Heart left ventricle (tissue), 16 donors: ENCODE measurements around the gene CETN3. TPM values are rescaled to one million over a fixed set of nuclear protein-coding genes. Genes with fewer than 3 reads are reported as not detected.
A peak's percentile ranks its signal among the peaks of the same experiment; 100 is the strongest.

Source experiments
- ATAC-seq, 4 donors: fragments of 200-7000 bp; cut with Tn5 transposase; one replicate each; pipeline ENCODE4 v1.9.1; 2020 to 2022; ENCODE audit warnings: moderate library complexity in 4 of 4, mild to moderate bottlenecking in 3 of 4, moderate number of reproducible peaks in 1 of 4
- DNase-seq, 5 donors: peaks; one replicate each; pipeline ENCODE4 v3.0.0-alpha.2; 2020
- H3K27ac ChIP-seq, 12 donors: fragments of 200-600 bp; sonication (generic) in 4 of 12; one replicate each; pipeline versions ENCODE4 v1.5.0 to v1.8.0; 2016 to 2022; ENCODE audit warnings: mild to moderate bottlenecking in 2 of 12
- H3K27me3 ChIP-seq, 9 donors: fragments of 200-600 bp; sonication (generic) in 2 of 9; one replicate each; pipeline versions ENCODE4 v1.5.1 to v1.8.0; 2016 to 2022; ENCODE audit warnings: mild to moderate bottlenecking in 3 of 9
- H3K36me3 ChIP-seq, 9 donors: fragments of 200-600 bp; sonication (generic) in 2 of 9; one replicate each; pipeline versions ENCODE4 v1.5.0 to v1.8.0; 2018 to 2022; ENCODE audit warnings: mild to moderate bottlenecking in 2 of 9
- H3K4me1 ChIP-seq, 12 donors: fragments of 200-600 bp; sonication (generic) in 4 of 12; one replicate each; pipeline versions ENCODE4 v1.5.0 to v1.8.0; 2016 to 2022; ENCODE audit warnings: mild to moderate bottlenecking in 3 of 12
- H3K4me3 ChIP-seq, 12 donors: fragments of 200-600 bp; sonication (generic) in 4 of 12; one replicate each; pipeline versions ENCODE4 v1.5.0 to v1.8.0; 2017 to 2022; ENCODE audit warnings: mild to moderate bottlenecking in 9 of 12, moderate library complexity in 4 of 12
- H3K9me3 ChIP-seq, 12 donors: fragments of 200-600 bp; sonication (generic) in 4 of 12; one replicate each; pipeline versions ENCODE4 v1.5.0 to v1.8.0; 2016 to 2022; ENCODE audit warnings: mild to moderate bottlenecking in 1 of 12
- CTCF ChIP-seq, 12 donors: fragments of 200-600 bp; sonication (generic) in 4 of 12; IDR thresholded peaks; one replicate each; pipeline versions ENCODE4 v1.5.0 to v1.8.0; 2018 to 2022; ENCODE audit warnings: antibody characterized with exemption in 12 of 12, mild to moderate bottlenecking in 5 of 12
- POLR2A ChIP-seq, 2 donors: fragments of 450-650 bp; IDR thresholded peaks; one replicate each; pipeline ENCODE4 v1.6.1; 2017; ENCODE audit warnings: antibody characterized with exemption in 2 of 2, mild to moderate bottlenecking in 2 of 2, moderate library complexity in 2 of 2
- WGBS, 4 donors: extraction: QIAGEN DNeasy Blood & Tissue Kit in 2 of 4; methylation state at CpG; one replicate each; pipeline versions ENCODE4 v1.1.5 to v1.1.7; 2013 to 2018; 5-methylcytosine and 5-hydroxymethylcytosine counted together
- intact Hi-C, 10 donors: fragments of 100-400 bp; cut with DNase I; formaldehyde crosslinking; loops; one replicate each; pipeline versions ENCODE4 v1.11.1 to v1.14.2; 2022
- long read RNA-seq, 3 donors: library from polyadenylated mRNA; unstranded; transcript quantifications; one replicate each; pipeline ENCODE4 v2.0.0, GENCODE V29; 2020 to 2021
- polyA plus RNA-seq, 2 donors: library from polyadenylated mRNA; stranded (reverse); fragments of 200-250 nt; gene quantifications; one replicate each; pipeline ENCODE4 v1.2.3, GENCODE V29; 2013
- total RNA-seq, 9 donors: library from RNA; depleted of rRNA in 2 of 9; stranded (reverse); fragments of >200 nt in 2 of 9; fragmentation: NEBNext Ultra II Directional in 3 of 9; extraction: Animal tissue kit (Norgen Biotek cat#: 25700) in 3 of 9; gene quantifications; one replicate each; pipeline versions ENCODE4 v1.1.0 to v1.2.4, GENCODE V29; 2016 to 2023
- donor health status: ischemic (EF 13 %, LVEDD 7.1; RV severe dilation, severe dysfunction).
- donor health status: healthy with polysubstance abuse.
- donor health status: DM: no; HTN: yes; CAD: no.
- donor health status: DM: no; HTN: no; CAD: no.
- donor health status: ischemic (EF 25% LVEDD 6.9; RV normal size, moderate dysfunction).
- donor health status: ischemic (EF 25% LVEDD 5.7; RV mildly dilated, moderate dysfunction).
- donor health status: healthy.
- donor health status: DM: yes; HTN: yes; CAD: no.
- donor health status: ischemic (EF 35%, LVEDD 5.7; RV mildly dilated, moderate dysfunction).
- donor health status: nonischemic (EF 11% LVEDD 7.7; RV severe dilation, severe dysfunction).
- donor health status: DM: yes; HTN: yes; CAD: no.
- donor health status: PGD.
- donor health status: ischemic (EF 29% LVEDD 5.4; RV normal size, mild dysfunction).
- donor health status: nonischemic (EF 23%, LVEDD 6.1; RV moderate dilation, normal function).

Gene CETN3
- total RNA-seq (10 to 100 TPM in 8 of 9 donors, 1 to 10 TPM in 1; 9.3 to 22.9 (median 18.9) TPM), polyA plus RNA-seq (10 to 100 TPM; 13.5 to 28.3 TPM)
- long read RNA-seq, donor 1, transcript CETN3-201 (5 exons, 2,432 nt), result major isoform, 9 of 12 reads
- long read RNA-seq, donor 1, partial matches to known transcripts, result 2 of 12 reads
- long read RNA-seq, donor 1, other reads (novel, unspliced or antisense), result 0 of 12 reads
- long read RNA-seq, donor 2, transcript CETN3-201 (5 exons, 2,432 nt), result major isoform, 18 of 21 reads
- long read RNA-seq, donor 2, partial matches to known transcripts, result 2 of 21 reads
- long read RNA-seq, donor 2, other reads (novel, unspliced or antisense), result 0 of 21 reads
- long read RNA-seq, donor 3, transcript CETN3-201 (5 exons, 2,432 nt), result major isoform, 8 of 10 reads
- long read RNA-seq, donor 3, partial matches to known transcripts, result 2 of 10 reads
- long read RNA-seq, donor 3, other reads (novel, unspliced or antisense), result 0 of 10 reads

DNA sequence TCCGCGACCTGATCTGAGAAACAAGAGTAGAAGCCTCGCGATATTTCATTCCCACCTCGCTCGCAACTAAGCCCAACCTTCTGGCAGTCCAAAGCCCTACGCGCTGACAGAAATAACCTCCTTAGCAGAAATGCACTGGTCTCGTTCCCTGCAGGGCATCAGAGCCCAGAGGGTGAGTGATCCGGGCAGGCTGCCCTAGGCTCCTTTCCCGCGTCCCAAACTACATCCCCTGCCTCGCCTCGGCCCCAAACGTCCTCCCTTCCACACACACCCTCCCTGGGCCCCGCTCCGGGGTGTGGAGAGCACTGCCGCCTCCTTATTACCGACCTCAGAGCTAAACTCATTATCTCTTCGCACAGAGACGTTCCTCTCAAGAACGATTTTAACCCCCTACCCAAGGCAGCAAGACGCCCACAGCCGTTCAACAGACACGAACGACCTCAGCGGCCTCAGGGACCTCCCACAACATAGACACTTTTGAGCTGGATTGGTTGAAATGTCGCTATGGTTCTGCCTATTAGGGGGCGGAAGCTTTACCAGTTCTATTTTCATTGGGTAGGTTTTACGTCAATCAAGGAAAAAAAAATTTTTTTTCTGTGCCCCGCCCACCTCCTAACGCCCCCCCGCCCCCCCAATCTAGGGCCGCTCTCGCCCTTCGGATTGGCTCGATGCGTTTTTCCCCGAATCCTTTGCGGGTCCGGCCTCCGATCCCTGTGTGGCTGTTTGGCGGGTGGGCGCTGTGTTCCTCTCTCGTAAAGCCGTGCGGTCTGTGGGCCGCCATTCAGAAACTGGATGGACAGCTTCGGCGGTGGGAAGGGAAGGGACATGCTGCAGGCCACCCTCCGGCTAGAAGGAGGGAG lies at the start of gene CETN3:
CETN3 (minus strand) TSS at position 439 of the 860 bp plus-strand sequence; CDS start at position 344, 95 bp downstream.
- peak within 1 kb of the TSS; percentile 91 to 99 (median 97) for H3K27ac ChIP-seq
- H3K4me3 ChIP-seq, result peak within 1 kb of the TSS; percentile 58 to 96 (median 80)
- H3K4me1 ChIP-seq, result peaks cover 0 to 23% (median 13%) of the 10 kb centered on the region in 12 donors
- H3K36me3 ChIP-seq, result peaks cover 0 to 28% (median 2%) of the 10 kb centered on the region in 9 donors
- intact Hi-C loops, result loop anchor here in 5 of 10 donors (1.0 to 10.0 kb wide), 4 partner anchors 63 to 120 kb away; partner anchors contain the start of genes MBLAC2 (in 4 of the 5), POLR3G (in 4 of the 5) and LYSMD3 (in 2 of the 5)
- 0 to 1% (median 0%) methylated on average over 45 to 51 of the region's 51 CpGs for WGBS, 4 donors
- TF ChIP-seq POLR2A (IDR thresholded peaks at IDR 0.05) (peak in 1 of 2 donors; percentile 91), CTCF (IDR thresholded peaks at IDR 0.05) (peak in 1 of 12 donors; percentile 17)
- DNase-seq (peak; percentile 94 to 96 (median 95)), ATAC-seq (peak; percentile 98)
- no peaks in the 10 kb centered on the region for H3K9me3 ChIP-seq
- H3K27me3 ChIP-seq, result no peaks in the 10 kb centered on the region

DNA sequence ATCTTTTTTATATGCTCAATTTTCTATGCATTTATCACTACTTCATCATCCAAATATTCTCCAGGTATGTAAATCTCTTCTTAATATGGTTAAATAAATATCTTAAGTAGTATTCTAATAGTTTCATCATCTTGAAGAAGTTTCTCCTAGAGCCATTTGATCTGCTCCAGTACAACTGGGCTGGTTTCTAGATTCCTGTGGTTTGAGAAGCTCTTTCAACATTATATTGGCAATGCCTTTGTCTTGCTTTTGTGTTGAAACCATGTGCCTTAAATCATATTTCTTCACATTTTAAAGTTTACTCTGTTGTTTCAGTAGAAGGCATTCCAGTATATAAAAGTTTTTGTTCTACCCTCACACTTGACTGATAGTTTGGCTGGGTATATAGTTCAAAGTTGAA lies 37.4 kb upstream of the CETN3 start:
- TF ChIP-seq CTCF (IDR thresholded peaks at IDR 0.05) (no peak), POLR2A (IDR thresholded peaks at IDR 0.05) (no peak)
- H3K27ac ChIP-seq, result no peak overlapping the region
- H3K9me3 ChIP-seq, result peaks cover 0 to 8% (median 0%) of the 10 kb centered on the region in 12 donors
- H3K27me3 ChIP-seq, result no peaks in the 10 kb centered on the region
- H3K4me3 ChIP-seq, result no peak overlapping the region
- no peaks in the 10 kb centered on the region for H3K36me3 ChIP-seq
- ATAC-seq, result no peak
- H3K4me1 ChIP-seq, result no peaks in the 10 kb centered on the region
- intact Hi-C loops, result no loop called here
- no peak for DNase-seq

GRCh38 chr5:90440644-90441043 lies 31.1 kb upstream of the CETN3 start:
- ATAC-seq (no peak), DNase-seq (no peak)
- H3K27me3 ChIP-seq, result no peaks in the 10 kb centered on the region
- intact Hi-C loops, result loop anchor here in 7 of 10 donors (1.0 to 5.0 kb wide), 7 partner anchors 88 to 343 kb away; partner anchors contain the start of gene LYSMD3 (in 2 of the 7)
- no peaks in the 10 kb centered on the region for H3K9me3 ChIP-seq
- 51 to 69% (median 62%) methylated on average over 2 of the region's 2 CpGs for WGBS, 4 donors
- no peak overlapping the region for H3K4me3 ChIP-seq
- peaks cover 0 to 6% (median 0%) of the 10 kb centered on the region in 12 donors for H3K4me1 ChIP-seq
- no peak for TF ChIP-seq POLR2A (IDR thresholded peaks at IDR 0.05)
- no peak for TF ChIP-seq CTCF (IDR thresholded peaks at IDR 0.05)
- no peaks in the 10 kb centered on the region for H3K36me3 ChIP-seq
- H3K27ac ChIP-seq, result no peak overlapping the region
